Loucy (cell line): ENCODE measurements around the gene PHACTR4.
A peak's percentile ranks its signal among the peaks of the same experiment; 100 is the strongest.

ENCODE experiments used
- H2AFZ ChIP-seq: fragments of 200-600 bp; sonication (generic); 2 replicates; pipeline ENCODE4 v1.6.0; 2016; ENCODE audit warnings: antibody characterized with exemption, mild to moderate bottlenecking, low read length, moderate library complexity
- H3F3A ChIP-seq: fragments of 200-600 bp; 2 replicates; pipeline ENCODE4 v1.6.0; 2016; ENCODE audit warnings: antibody characterized with exemption, low read depth, mild to moderate bottlenecking
- H3K27me3 ChIP-seq: fragments of 200-600 bp; sonication (generic); 2 replicates; pipeline ENCODE4 v1.6.1; 2014; ENCODE audit warnings: low read length, mild to moderate bottlenecking; ENCODE audit not compliant: insufficient read depth, poor library complexity, severe bottlenecking
- H3K36me3 ChIP-seq: fragments of 200-600 bp; sonication (generic); 2 replicates; pipeline ENCODE4 v1.6.1; 2016; ENCODE audit warnings: low read length; ENCODE audit not compliant: insufficient read depth
- H3K4me1 ChIP-seq: fragments of 200-600 bp; sonication (generic); 2 replicates; pipeline ENCODE4 v1.5.1; 2014; ENCODE audit warnings: low read length, mild to moderate bottlenecking; ENCODE audit not compliant: insufficient read depth, poor library complexity, severe bottlenecking
- H3K4me2 ChIP-seq: fragments of 200-600 bp; sonication (generic); 2 replicates; pipeline ENCODE4 v1.6.0; 2014; ENCODE audit warnings: antibody characterized with exemption, low read length, low read depth, mild to moderate bottlenecking; ENCODE audit not compliant: poor library complexity, severe bottlenecking
- H3K4me3 ChIP-seq: fragments of 200-600 bp; sonication (generic); 2 replicates; pipeline ENCODE4 v1.5.1; 2014; ENCODE audit warnings: low read length, mild to moderate bottlenecking, mixed read lengths; ENCODE audit not compliant: poor library complexity, severe bottlenecking
- H3K79me2 ChIP-seq: fragments of 200-600 bp; sonication (generic); 2 replicates; pipeline ENCODE4 v1.6.1; 2014; ENCODE audit warnings: low read length; ENCODE audit not compliant: insufficient read depth
- H3K9ac ChIP-seq: fragments of 200-600 bp; sonication (generic); 2 replicates; pipeline ENCODE4 v1.6.0; 2014; ENCODE audit warnings: mild to moderate bottlenecking, low read depth, low read length, moderate library complexity; ENCODE audit not compliant: poor library complexity, severe bottlenecking
- H3K9me2 ChIP-seq: fragments of 200-600 bp; sonication (generic); replicated peaks from 2 replicates; pipeline ENCODE4 v1.6.1; 2016; ENCODE audit warnings: low read depth, low read length, mixed read lengths
- H3K9me3 ChIP-seq: fragments of 200-600 bp; sonication (generic); 2 replicates; pipeline ENCODE4 v1.6.1; 2014; ENCODE audit warnings: mild to moderate bottlenecking, antibody characterized with exemption, low read length, low read depth; ENCODE audit not compliant: insufficient read depth
- H4K20me1 ChIP-seq: fragments of 200-600 bp; sonication (generic); 2 replicates; pipeline ENCODE4 v1.6.0; 2014; ENCODE audit warnings: antibody characterized with exemption, low read length, mild to moderate bottlenecking; ENCODE audit not compliant: insufficient read depth, poor library complexity, severe bottlenecking
- EZH2phosphoT487 ChIP-seq: fragments of 200-600 bp; IDR thresholded peaks from 2 replicates; pipeline ENCODE4 v1.6.1; 2018; ENCODE audit warnings: antibody characterized with exemption, mild to moderate bottlenecking, moderate library complexity, borderline replicate concordance
- TF ChIP-seq, protein P1 (sequence below): fragments of 200-600 bp; sonication (generic); conservative IDR thresholded peaks from 2 replicates; pipeline ENCODE4 v1.5.1; 2014; ENCODE audit warnings: mild to moderate bottlenecking, antibody characterized with exemption, low read length

The PHACTR4 gene

GRCh38 chr1:28354121-28354520 lies 15.4 kb upstream of the PHACTR4 start:
- Histone ChIP-seq H3F3A (no peaks in the 10 kb centered on the region), H3K36me3 (no peaks in the 10 kb centered on the region), H3K27me3 (no peaks in the 10 kb centered on the region), H3K79me2 (no peaks in the 10 kb centered on the region), H3K9me3 (no peaks in the 10 kb centered on the region), H3K4me2 (no peak overlapping the region), H3K4me1 (peaks cover 6% of the 10 kb centered on the region), H3K4me3 (no peak overlapping the region), H3K9me2 (no peaks in the 10 kb centered on the region), H3K9ac (no peak overlapping the region), H4K20me1 (no peaks in the 10 kb centered on the region), H2AFZ (no peak overlapping the region; the same call in 1 of the 2 replicates)
- TF ChIP-seq, protein P1, sequence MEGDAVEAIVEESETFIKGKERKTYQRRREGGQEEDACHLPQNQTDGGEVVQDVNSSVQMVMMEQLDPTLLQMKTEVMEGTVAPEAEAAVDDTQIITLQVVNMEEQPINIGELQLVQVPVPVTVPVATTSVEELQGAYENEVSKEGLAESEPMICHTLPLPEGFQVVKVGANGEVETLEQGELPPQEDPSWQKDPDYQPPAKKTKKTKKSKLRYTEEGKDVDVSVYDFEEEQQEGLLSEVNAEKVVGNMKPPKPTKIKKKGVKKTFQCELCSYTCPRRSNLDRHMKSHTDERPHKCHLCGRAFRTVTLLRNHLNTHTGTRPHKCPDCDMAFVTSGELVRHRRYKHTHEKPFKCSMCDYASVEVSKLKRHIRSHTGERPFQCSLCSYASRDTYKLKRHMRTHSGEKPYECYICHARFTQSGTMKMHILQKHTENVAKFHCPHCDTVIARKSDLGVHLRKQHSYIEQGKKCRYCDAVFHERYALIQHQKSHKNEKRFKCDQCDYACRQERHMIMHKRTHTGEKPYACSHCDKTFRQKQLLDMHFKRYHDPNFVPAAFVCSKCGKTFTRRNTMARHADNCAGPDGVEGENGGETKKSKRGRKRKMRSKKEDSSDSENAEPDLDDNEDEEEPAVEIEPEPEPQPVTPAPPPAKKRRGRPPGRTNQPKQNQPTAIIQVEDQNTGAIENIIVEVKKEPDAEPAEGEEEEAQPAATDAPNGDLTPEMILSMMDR: no peak
- no peak for TF ChIP-seq EZH2phosphoT487

DNA sequence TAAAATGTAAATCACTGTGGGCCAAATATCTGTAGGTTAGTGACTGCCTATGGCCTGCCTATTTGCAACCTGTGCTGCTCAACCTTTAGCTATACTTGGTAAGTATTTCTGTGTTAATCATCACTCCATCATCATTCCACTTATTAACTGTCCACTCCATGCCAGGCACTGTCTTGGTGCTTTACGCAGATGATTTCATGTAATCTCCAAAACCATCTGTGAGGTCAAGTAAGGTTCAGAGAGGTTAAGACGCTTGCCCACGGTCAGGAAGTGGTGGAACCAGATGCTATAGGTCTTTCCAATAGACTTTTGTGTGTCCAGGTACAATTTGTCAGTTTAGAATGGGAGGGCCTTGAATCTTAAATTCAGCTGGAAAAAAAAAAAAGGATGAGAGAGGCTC lies 10.8 kb upstream of the PHACTR4 start:
- H3K9me3 ChIP-seq: no peaks in the 10 kb centered on the region
- no peaks in the 10 kb centered on the region for H3K79me2 ChIP-seq
- H3F3A ChIP-seq: no peaks in the 10 kb centered on the region
- TF ChIP-seq, protein P1: no peak
- no peak for TF ChIP-seq EZH2phosphoT487
- H3K27me3 ChIP-seq: no peaks in the 10 kb centered on the region
- no peaks in the 10 kb centered on the region for H3K36me3 ChIP-seq
- peaks cover 6% of the 10 kb centered on the region for H3K4me1 ChIP-seq
- H3K4me3 ChIP-seq: no peak overlapping the region
- no peaks in the 10 kb centered on the region for H4K20me1 ChIP-seq
- H3K9ac ChIP-seq: no peak overlapping the region
- H3K9me2 ChIP-seq: no peaks in the 10 kb centered on the region
- H2AFZ ChIP-seq: no peak overlapping the region
- no peak overlapping the region for H3K4me2 ChIP-seq

DNA sequence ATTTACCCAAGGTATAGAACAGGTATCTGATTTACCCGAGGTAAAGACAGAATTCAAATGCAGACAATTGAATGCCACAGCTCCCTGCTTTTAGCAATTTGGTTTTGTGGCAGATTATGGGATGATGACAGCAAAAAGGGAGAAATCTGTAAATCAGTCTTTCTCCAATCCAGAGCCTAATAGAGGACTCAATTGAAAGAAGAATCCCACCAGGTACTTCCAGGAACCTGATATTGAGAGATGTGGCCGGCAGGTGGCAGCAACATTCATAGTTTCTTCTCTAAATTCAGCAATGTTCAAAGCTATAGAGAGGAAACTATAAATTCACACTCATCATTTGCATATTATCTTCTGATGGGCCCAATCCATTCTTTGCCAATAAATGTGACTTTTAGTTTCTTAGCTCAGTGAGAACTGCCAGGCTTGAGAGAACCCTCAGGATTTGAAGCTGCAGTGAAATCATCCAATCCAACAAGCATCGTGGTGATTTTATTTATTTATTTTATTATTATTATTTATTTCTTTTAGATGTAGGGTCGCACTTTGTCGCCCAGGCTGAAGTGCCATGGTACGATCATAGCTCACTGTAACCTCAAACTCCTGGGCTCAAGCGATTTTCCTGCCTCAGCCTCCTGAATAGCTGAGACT lies 9.8 kb upstream of the PHACTR4 start:
- no peaks in the 10 kb centered on the region for H3F3A ChIP-seq

More for the DNA sequence above, 9.8 kb upstream of the PHACTR4 start:
- Histone ChIP-seq H4K20me1 (no peaks in the 10 kb centered on the region), H3K4me2 (no peak overlapping the region), H3K79me2 (no peaks in the 10 kb centered on the region), H3K9ac (no peak overlapping the region), H3K4me1 (peaks cover 6% of the 10 kb centered on the region), H3K27me3 (no peaks in the 10 kb centered on the region), H3K4me3 (no peak overlapping the region), H3K9me3 (no peaks in the 10 kb centered on the region), H3K36me3 (no peaks in the 10 kb centered on the region), H3K9me2 (no peaks in the 10 kb centered on the region), H2AFZ (no peak overlapping the region)
- no peak for TF ChIP-seq EZH2phosphoT487
- TF ChIP-seq, protein P1: peak; percentile 77
